Mucosa of stomach (tissue), 1 donor: ENCODE measurements around the gene MAP3K6.

ENCODE experiments used
- H3K27me3 ChIP-seq: one replicate; pipeline ENCODE4 v1.7.0; 2013; ENCODE audit warnings: mild to moderate bottlenecking, low read length; ENCODE audit not compliant: control insufficient read depth, insufficient read depth
- H3K36me3 ChIP-seq: one replicate; pipeline ENCODE4 v1.7.0; 2013; ENCODE audit warnings: low read length; ENCODE audit not compliant: control insufficient read depth, insufficient read depth
- H3K4me1 ChIP-seq: one replicate; pipeline ENCODE4 v1.7.0; 2013; ENCODE audit warnings: mild to moderate bottlenecking, low read length; ENCODE audit not compliant: control insufficient read depth, insufficient read depth
- H3K4me3 ChIP-seq: one replicate; pipeline ENCODE4 v1.7.0; 2013; ENCODE audit warnings: low read length
- H3K9ac ChIP-seq: one replicate; pipeline ENCODE4 v1.7.0; 2013; ENCODE audit warnings: mild to moderate bottlenecking, low read length, moderate library complexity
- H3K9me3 ChIP-seq: one replicate; pipeline ENCODE4 v1.7.0; 2013; ENCODE audit warnings: mild to moderate bottlenecking, low read length, moderate library complexity; ENCODE audit not compliant: control insufficient read depth
- donor health status: Pancreatic carcinoma.

The MAP3K6 gene

DNA sequence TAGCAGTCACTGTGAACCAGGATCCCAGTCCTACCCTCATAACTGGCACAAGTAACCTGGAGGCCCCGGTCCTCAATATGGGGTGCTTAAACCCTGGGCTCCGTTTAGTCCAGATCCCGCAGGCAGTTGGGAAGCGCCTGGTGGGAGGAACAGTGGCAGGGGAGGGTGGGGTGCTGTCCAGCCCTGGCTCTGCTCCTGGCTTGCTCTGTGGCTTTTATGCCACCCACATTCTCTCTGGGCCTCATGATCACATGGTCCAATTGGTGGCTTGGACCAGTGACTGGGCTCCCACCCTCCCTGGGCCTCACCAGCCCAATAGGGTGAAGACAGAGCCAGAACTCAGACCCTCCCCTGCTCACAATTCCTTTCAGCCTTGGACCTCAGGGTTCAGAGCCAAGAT, 13.5 kb upstream of the MAP3K6 start:
- no peak overlapping the region for H3K4me3 ChIP-seq
- peaks cover 20% of the 10 kb centered on the region for H3K4me1 ChIP-seq
- H3K9me3 ChIP-seq, result no peaks in the 10 kb centered on the region
- peaks cover 14% of the 10 kb centered on the region for H3K27me3 ChIP-seq
- no peaks in the 10 kb centered on the region for H3K36me3 ChIP-seq
- H3K9ac ChIP-seq, result no peak overlapping the region

DNA sequence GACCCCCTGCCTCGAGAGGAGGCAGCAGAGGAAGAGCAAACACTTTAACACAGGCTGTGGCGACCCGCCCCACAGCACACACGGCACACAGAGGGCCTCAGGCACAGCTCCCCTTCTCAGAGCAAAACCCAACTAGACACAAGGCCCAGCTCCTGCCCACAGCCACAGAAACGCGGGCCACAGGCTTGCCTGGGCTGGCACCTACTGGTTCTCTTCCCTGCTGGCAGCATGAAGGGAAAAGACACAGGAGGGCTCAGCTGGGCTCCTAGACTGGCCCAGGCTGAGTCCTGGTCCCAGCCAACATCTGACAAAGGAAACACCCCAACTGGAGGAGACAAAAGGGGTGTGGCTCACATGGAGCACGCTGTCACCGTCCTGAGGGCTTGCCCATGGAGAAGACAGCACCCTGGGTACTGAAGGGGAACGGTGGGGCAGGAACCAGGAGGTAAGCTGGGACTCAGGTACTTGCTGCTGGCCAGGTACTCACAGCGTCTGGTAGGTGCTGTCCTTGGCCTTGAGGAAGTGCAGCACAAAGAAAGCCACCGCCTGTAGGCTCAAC, 12.9 kb upstream of the MAP3K6 start:
- H3K9me3 ChIP-seq, result no peaks in the 10 kb centered on the region
- no peak overlapping the region for H3K9ac ChIP-seq
- H3K4me3 ChIP-seq, result no peak overlapping the region
- H3K36me3 ChIP-seq, result no peaks in the 10 kb centered on the region
- H3K4me1 ChIP-seq, result peaks cover 20% of the 10 kb centered on the region
- H3K27me3 ChIP-seq, result peaks cover 14% of the 10 kb centered on the region

DNA sequence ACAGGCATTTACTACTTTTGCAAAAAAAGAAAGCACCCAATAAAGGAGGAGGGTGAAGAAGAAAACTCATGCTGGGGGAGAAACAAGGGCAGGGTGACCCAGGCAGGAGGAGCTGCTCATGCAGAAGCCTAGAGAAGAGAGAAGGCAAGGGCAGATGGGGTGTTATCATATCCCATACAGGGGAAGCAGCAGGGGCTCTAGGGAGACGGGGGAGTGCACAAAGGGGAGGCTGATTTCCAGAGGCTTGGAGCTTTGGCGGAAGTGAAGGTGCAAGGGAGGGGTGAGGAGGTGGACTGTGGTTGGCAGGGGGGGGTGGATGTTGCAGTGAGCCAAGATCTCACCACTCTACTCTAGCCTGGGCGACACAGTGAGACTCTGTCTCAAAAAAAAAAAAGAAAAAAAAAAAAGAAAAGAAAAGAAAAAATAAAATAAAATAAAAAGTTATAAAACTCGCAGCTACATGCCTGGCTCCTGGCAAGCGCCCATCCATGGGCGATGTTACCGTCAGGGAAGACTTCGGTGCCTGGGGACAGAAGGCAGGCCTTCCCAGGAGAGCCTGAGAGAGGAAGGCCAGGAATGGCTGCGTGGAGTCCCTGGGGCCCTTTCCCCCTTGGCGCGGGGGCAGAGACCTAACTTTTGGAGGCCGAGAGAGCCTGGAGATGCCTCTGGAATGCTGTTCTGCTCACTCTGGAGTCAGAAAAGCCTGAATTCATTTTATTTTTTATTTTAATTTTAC, 11.2 kb upstream of the MAP3K6 start:
- no peak overlapping the region for H3K9ac ChIP-seq

DNA sequence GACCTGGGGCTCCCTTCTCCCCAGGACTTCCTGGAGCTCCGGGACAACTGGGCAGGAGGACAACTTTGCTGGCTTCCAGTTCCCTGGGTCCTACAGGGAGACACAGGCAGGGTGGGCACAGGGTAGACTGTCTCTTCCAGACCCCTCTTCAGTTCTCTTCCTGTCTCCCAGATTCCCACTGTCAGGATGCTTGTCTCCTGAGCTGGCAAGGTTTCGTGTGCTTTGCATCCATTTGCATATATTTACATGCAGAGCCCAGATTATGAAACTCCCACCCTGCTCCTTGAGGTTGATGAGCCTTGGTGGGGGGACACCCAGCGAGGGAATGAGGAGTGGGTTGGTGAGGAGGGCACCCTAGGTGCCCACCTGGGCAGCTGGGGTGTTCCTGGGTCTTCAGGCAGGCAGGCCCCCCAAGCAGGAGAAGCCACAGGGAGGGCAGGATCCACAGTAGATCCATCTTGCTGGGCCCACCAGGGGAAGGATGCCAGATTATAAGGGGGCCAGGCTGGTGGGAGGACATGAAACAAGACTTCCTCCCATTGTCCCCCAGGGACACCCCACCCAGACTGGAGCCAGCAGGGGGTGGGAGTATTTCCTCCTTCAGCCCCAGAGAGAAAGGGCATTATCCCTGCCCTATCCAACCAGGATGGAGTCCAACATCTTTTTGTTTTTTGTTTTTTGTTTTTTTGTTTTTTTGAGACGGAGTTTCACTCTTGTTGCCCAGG, 7.8 kb upstream of the MAP3K6 start, which contains the start of gene FCN3:
Gene FCN3 (minus strand): TSS at position 463 of the 725 bp plus-strand sequence. CDS start 6 bp downstream, at position 457.
- Histone ChIP-seq H3K27me3 (no peaks in the 10 kb centered on the region), H3K4me1 (peaks cover 2% of the 10 kb centered on the region), H3K4me3 (no peak within 1 kb of the TSS), H3K9ac (no peak within 1 kb of the TSS), H3K9me3 (no peaks in the 10 kb centered on the region), H3K36me3 (no peaks in the 10 kb centered on the region)

More for the DNA sequence above, 11.2 kb upstream of the MAP3K6 start:
- peaks cover 16% of the 10 kb centered on the region for H3K4me1 ChIP-seq
- no peaks in the 10 kb centered on the region for H3K36me3 ChIP-seq
- no peak overlapping the region for H3K4me3 ChIP-seq
- no peaks in the 10 kb centered on the region for H3K9me3 ChIP-seq
- H3K27me3 ChIP-seq, result peaks cover 14% of the 10 kb centered on the region

DNA sequence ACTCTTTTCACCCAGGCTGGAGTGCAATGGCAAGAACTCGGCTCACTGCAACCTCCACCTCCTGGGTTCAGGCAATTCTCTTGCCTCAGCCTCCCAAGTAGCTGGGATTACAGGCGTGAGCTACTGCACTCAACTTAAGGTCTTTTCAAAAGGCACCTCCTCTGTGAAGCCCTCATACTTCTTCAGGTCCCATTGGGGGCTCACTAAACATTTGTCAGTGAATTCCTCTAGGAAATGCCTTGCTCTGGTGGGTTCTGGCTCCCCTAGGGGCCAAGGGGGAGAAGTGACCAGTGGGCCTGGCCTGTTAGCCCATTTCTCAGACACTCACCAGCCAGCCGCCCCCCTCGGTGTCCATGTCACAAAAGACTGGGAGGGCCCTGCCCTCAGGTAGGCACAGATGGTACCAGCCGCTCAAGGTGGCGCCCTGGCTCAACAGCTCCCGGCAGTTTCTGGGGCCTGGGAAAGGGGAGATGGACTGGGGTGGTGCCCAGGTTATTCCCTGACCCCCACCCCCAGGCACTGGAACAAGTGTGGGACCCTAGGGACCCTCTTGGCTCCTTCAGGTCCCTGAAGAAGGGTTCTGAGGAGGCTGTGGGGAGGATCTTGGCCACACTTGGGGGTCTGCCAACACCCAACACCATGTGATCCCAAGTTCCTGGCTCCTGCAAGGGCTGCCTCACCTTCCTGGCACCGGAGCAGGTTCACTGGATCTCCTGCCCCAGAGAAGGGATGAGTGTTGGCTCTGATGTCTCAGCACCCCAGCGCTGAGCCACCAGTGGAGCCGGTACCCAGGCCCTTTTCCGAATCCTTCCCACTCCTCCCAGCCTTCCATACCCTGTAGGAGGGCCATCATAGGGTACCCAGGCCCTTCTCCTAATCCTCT, 6.3 kb upstream of the MAP3K6 start:
- H3K27me3 ChIP-seq, result no peaks in the 10 kb centered on the region
- H3K4me3 ChIP-seq, result no peak overlapping the region
- H3K36me3 ChIP-seq, result no peaks in the 10 kb centered on the region
- no peaks in the 10 kb centered on the region for H3K4me1 ChIP-seq
- H3K9me3 ChIP-seq, result no peaks in the 10 kb centered on the region
- peak overlapping the region; percentile 8 for H3K9ac ChIP-seq

DNA sequence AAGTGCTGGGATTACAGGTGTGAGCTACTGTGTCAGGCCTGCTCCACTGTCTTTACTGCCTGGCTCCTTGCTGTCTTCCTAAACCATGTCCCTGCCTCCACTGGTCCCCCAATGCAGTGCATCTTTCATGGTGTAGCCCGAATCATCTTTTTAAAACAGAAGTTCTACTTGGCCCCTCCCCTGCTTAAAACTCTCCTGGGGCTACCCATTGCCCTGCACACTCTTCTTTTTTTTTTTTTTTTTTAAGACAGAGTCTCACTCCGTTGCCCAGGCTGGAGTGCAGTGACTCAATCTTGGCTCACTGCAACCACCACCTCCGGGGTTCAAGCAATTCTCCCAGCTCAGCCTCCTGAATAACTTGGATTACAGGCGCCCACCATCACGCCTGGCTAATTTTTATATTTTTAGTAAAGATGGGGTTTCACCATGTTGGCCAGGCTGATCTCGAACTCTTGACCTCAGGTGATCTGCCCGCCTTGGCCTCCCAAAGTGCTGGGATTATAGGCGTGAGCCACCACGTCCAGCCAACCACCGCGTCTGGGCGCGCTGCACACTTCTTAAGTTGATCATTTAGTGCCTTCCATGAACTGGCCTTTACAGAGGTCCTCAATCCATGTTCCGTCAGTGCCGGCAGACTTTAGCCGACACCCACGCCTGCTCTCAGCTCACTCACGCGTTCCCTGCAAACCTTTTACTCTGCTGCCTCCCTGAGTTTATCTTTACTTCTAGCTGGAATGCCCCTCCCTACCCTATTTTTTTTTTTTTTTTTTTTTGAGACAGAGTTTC, 5.5 kb upstream of the MAP3K6 start:
- Histone ChIP-seq H3K27me3 (no peaks in the 10 kb centered on the region), H3K4me3 (no peak overlapping the region), H3K9ac (peak overlapping the region; percentile 8), H3K9me3 (no peaks in the 10 kb centered on the region), H3K4me1 (peaks cover 5% of the 10 kb centered on the region), H3K36me3 (no peaks in the 10 kb centered on the region)

DNA sequence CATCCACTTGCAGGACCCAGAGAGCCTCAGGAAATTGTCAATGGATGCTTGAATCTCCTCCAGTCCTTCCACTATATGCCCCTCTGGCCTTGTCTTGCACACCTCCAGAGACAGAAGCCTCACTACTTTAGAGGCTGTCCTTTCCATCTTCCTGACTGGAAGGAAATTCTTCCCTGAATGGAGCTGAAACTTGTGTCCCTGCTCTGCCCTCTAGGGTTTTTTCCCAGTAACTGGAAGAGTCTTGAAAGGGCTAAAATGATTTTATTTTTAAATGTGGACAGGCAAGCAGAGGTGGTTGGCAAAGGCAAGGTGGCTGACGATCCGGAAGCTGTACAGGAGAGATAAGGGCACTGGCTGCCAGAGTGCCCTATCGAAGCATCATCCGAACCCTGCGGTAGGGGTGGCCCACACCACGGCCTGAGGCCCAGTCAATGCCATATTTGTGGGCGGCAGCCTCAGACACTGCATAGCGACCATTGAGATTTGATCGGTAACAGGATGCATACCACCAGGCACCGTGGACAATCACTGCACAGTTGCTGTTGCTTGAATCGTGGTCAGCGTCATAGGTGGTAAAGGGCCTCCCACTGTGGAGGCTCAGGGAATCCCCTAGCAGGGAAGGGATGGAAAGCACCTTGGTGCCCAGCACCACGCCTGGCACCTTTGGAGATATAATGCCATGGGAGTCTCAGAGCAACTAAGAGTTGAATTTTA, 2.3 kb upstream of the MAP3K6 start:
- Histone ChIP-seq H3K4me1 (peaks cover 22% of the 10 kb centered on the region), H3K9ac (no peak overlapping the region), H3K36me3 (no peaks in the 10 kb centered on the region), H3K27me3 (no peaks in the 10 kb centered on the region), H3K9me3 (no peaks in the 10 kb centered on the region), H3K4me3 (no peak overlapping the region)

DNA sequence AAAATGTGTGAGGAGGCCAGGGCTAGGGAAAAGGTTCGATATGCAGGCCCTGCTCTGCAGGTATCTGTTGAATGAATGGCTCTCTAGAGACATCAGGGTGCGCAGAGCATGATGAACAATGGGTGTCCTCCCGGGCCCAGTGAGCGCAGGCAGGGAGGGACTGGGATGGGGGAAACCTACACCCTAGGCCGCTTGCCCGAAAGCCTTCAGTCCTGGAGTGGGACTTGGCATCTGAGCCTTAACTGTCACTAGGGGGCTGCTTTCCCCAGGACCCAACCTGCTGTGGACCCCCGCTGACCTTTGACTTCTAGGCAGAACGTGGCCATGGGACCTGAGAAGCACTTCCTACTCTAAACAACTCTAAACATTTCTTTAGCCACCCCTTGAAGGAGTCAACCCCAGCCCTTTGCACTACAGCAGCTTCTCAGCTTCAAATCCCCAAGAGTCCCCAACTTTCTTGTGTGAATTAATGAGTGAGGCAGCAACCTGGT, 444 bp upstream of the MAP3K6 start:
- H3K4me3 ChIP-seq, result no peak overlapping the region
- H3K4me1 ChIP-seq, result peaks cover 22% of the 10 kb centered on the region
- H3K9ac ChIP-seq, result peak overlapping the region; percentile 81

DNA sequence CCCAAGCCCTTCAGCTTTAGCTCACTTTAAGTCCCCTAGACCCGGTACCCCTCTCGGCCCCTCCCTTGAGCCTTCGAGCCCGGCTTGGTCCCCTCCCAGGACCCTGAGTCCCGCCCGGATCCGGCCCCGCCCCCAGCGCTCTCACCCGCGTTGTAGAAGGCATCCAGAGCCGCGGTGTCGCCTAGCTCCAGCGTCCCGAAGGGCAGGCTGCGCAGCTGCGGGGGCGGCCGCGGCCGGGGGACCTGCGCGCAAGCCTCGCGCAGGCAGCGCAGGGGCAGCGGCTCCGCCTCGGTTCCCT, 699 bp downstream of the MAP3K6 start:
- Histone ChIP-seq H3K4me1 (peaks cover 22% of the 10 kb centered on the region), H3K9me3 (no peaks in the 10 kb centered on the region), H3K4me3 (peak overlapping the region; percentile 31), H3K36me3 (no peaks in the 10 kb centered on the region), H3K9ac (peak overlapping the region; percentile 68), H3K27me3 (no peaks in the 10 kb centered on the region)

More for the DNA sequence above, 444 bp upstream of the MAP3K6 start:
- no peaks in the 10 kb centered on the region for H3K9me3 ChIP-seq
- no peaks in the 10 kb centered on the region for H3K27me3 ChIP-seq
- H3K36me3 ChIP-seq, result no peaks in the 10 kb centered on the region

DNA sequence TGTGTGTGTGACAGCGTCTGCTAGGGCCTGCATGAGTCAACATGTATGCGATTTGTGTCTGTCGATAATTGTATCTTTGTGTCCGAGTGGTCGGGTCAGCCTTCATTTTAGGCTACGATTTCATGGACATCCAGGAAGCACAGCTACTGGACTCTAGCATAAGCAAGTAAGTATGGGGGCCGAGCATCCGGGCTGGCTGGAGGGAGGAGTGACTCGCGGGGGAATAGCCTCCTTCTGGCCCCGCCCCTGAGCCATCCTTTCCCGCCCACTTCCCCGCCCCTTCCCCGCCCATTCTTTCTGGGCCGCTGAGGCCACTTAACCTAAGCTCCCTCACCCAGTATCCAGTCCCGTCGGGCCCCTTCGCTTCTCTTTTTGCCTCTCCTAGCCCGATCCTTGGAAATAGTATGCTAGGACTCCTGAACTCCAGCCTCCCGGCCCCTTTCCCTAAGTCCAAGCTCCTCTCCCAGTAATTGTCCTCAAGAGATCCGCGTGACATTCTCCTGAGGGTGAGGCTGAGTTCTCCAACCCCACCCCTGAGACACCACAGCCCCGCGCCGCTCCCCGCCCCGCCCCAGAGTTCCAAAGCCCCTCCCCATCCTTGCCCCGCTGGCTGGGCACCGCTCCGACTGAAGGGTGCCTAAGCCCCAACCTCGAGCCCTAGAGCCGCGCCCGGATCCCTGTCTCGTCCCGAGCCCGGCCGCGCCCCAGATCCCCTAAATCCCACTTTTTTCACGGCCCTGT, 1.2 kb downstream of the MAP3K6 start:
- Histone ChIP-seq H3K27me3 (no peaks in the 10 kb centered on the region), H3K9ac (peak overlapping the region; percentile 68), H3K4me3 (peak overlapping the region; percentile 31), H3K36me3 (no peaks in the 10 kb centered on the region), H3K4me1 (peaks cover 22% of the 10 kb centered on the region), H3K9me3 (no peaks in the 10 kb centered on the region)
